ENCODE data around the gene GGACT.
"Not testable (repeated sequence)": the region's sequence is repeated elsewhere in the genome, so short reads cannot be mapped to it uniquely, and the experiment has no call there.

The GGACT gene

GRCh38 chr13:100588331-100589177 is at the start of gene GGACT:
GGACT (minus strand) TSS chr13:100588789; CDS start chr13:100532591, 56,198 bp downstream.
- DNase-seq: peak; percentile 93

GRCh38 chr13:100637796-100638195 is 49.2 kb upstream of the GGACT start:
- no peak for DNase-seq

GRCh38 chr13:100637380-100637779 is 48.8 kb upstream of the GGACT start:
- no peak for DNase-seq

GRCh38 chr13:100636441-100636840 is 47.9 kb upstream of the GGACT start:
- no peak for DNase-seq

- no peak for DNase-seq
These were observed 47.4 kb upstream of the GGACT start for GRCh38 chr13:100636004-100636403.

- DNase-seq: no peak
These were observed 46.1 kb upstream of the GGACT start for GRCh38 chr13:100634696-100635095.

GRCh38 chr13:100633461-100633860 is 44.9 kb upstream of the GGACT start:
- no peak for DNase-seq

GRCh38 chr13:100630555-100630954 is 42.0 kb upstream of the GGACT start:
- DNase-seq: no peak

- no peak for DNase-seq
These were observed 38.5 kb upstream of the GGACT start for GRCh38 chr13:100627120-100627519.

- DNase-seq: no peak
These were observed 36.9 kb upstream of the GGACT start for GRCh38 chr13:100625447-100625846.

- DNase-seq: no peak
These were observed 32.2 kb upstream of the GGACT start for GRCh38 chr13:100620792-100621191.

GRCh38 chr13:100619940-100620339 is 31.4 kb upstream of the GGACT start:
- no peak for DNase-seq

GRCh38 chr13:100618897-100619296 is 30.3 kb upstream of the GGACT start:
- DNase-seq: not testable (repeated sequence)

- DNase-seq: no peak
These were observed 24.4 kb upstream of the GGACT start for GRCh38 chr13:100613031-100613430.

- no peak for DNase-seq
These were observed 23.3 kb upstream of the GGACT start for GRCh38 chr13:100611678-100612492.

- no peak for DNase-seq
These were observed 22.1 kb upstream of the GGACT start for GRCh38 chr13:100610391-100611347.

GRCh38 chr13:100608906-100609305 is 20.3 kb upstream of the GGACT start:
- no peak for DNase-seq

- DNase-seq: no peak
These were observed 19.9 kb upstream of the GGACT start for GRCh38 chr13:100608489-100608888.

- DNase-seq: no peak
These were observed 16.5 kb upstream of the GGACT start for GRCh38 chr13:100604918-100605710.

GRCh38 chr13:100602493-100603111 is 14.0 kb upstream of the GGACT start:
- no peak for DNase-seq

- DNase-seq: no peak
These were observed 13.1 kb upstream of the GGACT start for GRCh38 chr13:100601716-100602115.

Data from activated CD8-positive, alpha-beta memory T cell treated with anti-CD3 and anti-CD28 coated beads for 24 hours (primary cell).